GM21390 (cell line): ENCODE results near the gene RCE1.
"Not testable (repeated sequence)": the region's sequence is repeated elsewhere in the genome, so short reads cannot be mapped to it uniquely, and the experiment has no call there.

ENCODE experiments used
- ATAC-seq: cut with Tn5 transposase; IDR thresholded peaks from one replicate; pipeline ENCODE4 v1.9.1; 2021; ENCODE audit not compliant: unreplicated experiment

The RCE1 gene

DNA sequence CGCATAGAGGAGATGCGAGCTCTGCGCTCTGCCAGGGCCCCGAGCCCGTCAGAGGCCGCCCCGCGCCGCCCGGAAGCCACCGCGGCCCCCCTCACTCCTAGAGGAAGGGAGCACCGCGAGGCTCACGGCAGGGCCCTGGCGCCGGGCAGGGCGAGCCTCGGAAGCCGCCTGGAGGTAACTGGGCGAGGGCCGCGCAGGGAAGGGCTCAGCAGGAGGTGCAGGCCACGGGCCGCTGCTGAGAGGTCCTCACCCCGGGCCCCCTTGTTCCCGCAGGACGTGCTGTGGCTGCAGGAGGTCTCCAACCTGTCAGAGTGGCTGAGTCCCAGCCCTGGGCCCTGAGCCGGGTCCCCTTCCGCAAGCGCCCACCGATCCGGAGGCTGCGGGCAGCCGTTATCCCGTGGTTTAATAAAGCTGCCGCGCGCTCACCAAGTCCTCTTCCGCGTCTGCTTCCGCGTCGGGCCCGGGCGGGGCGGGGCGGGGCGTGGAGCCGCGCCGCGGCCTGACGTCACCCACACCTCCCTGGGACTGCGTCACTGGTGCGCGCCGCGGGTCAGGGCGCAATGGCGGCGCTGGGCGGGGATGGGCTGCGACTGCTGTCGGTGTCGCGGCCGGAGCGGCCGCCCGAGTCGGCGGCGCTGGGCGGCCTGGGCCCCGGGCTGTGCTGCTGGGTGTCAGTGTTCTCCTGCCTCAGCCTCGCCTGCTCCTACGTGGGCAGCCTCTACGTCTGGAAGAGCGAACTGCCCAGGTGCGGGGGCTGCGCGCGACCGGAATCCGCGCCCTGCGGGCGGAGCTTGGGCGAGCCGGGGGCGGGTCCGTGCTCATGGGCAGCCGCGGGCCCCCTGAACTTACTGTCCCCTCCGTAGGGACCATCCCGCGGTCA, at the start of gene RCE1:
Gene RCE1, plus strand, starts transcription at position 546 of the 880 bp plus-strand sequence. Its CDS starts 15 bp downstream, at position 561.
- ATAC-seq = peak; percentile 75

GRCh38 chr11:66799815-66800214, 43.4 kb upstream of the RCE1 start:
- ATAC-seq = not testable (repeated sequence)

- ATAC-seq = peak; percentile 64
Observed at GRCh38 chr11:66800720-66801428, 42.4 kb upstream of the RCE1 start.

- ATAC-seq = no peak
Observed at GRCh38 chr11:66809592-66809991, 33.6 kb upstream of the RCE1 start.

GRCh38 chr11:66810576-66811185, 32.6 kb upstream of the RCE1 start:
- no peak for ATAC-seq

- ATAC-seq = no peak
Observed at GRCh38 chr11:66814678-66815077, 28.6 kb upstream of the RCE1 start.

DNA sequence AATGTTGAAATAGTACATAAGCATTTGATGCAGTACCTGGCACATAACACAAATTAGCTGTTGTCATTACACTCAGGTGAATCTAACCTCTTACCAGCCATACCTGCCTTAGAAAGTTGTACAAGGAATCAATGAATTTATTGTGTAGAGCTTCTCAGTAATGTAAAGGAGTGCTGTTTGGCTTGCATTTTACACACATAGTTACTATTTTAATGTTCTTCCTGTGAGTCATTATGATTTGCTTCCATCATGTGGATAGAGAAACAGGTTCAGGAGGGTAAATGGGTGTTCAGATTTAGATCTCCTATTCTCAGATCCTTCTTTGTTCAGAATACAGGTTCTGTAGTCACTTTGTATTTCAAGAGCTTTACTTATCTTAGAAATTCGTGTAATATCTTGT, 27.6 kb upstream of the RCE1 start:
- no peak for ATAC-seq

GRCh38 chr11:66818231-66818955, 24.8 kb upstream of the RCE1 start:
- ATAC-seq = no peak

DNA sequence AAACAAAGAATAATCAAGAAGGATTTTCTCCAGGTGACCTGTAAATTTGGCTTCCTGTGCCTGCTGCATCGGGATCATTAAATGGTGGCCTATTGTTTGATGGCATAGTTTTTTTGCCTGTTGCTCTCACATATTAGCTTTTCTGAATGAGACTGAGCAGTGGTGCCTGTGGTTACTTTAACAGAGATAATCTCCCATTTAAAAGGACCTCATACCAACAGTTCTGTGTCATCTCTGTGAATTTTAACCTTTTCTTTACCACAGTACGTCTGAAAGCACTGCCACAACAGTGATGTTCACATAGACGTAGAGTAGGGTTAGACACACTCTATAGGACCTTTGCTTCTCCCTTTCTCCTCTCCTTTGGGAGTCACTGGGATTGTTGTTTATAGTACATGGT, 22.9 kb upstream of the RCE1 start:
- no peak for ATAC-seq

DNA sequence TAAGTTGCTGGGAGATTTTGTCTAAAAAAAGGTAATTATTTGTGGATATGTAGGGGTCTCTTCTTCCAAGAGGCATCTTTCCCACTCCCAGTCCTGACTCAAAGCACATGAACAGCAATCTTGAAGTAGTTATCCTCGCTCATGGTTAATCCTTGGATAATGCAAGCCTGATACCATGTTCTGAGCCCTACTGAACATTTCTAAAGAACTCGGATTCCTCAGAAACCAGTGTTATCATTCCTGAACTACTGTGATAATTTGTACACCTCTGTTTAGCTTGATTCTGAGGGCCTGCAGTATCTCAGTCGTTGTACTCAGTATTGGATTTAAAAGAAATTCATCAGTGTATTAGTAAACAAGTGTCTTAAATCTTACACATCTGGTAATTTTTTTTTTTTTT, 22.3 kb upstream of the RCE1 start:
- no peak for ATAC-seq

GRCh38 chr11:66823700-66824099, 19.5 kb upstream of the RCE1 start:
- no peak for ATAC-seq

DNA sequence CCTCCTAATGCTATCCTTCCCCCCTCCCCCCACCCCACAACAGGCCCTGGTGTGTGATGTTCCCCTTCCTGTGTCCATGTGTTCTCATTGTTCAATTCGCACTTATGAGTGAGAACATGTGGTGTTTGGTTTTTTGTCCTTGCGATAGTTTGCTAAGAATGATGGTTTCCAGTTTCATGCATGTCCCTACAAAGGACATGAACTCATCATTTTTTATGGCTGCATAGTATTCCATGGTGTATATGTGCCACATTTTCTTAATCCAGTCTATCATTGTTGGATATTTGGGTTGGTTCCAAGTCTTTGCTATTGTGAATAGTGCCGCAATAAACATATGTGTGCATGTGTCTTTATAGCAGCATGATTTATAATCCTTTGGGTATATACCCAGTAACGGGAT, 18.7 kb upstream of the RCE1 start:
- not testable (repeated sequence) for ATAC-seq

DNA sequence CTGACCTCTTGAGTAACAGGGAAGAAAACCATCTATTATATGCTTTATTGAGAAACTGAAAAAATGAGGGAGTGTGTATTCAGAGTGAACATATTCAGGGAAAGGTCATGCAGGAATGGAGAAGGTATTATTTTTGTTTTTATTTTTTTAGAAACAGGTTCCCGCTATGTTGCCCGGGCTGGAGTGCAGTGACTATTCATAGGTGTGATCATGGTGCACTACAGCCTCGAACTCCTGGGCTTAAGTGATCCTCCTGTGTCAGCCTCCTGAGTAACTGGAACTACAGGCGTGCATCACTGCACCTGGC, 8.7 kb upstream of the RCE1 start:
- ATAC-seq = no peak

DNA sequence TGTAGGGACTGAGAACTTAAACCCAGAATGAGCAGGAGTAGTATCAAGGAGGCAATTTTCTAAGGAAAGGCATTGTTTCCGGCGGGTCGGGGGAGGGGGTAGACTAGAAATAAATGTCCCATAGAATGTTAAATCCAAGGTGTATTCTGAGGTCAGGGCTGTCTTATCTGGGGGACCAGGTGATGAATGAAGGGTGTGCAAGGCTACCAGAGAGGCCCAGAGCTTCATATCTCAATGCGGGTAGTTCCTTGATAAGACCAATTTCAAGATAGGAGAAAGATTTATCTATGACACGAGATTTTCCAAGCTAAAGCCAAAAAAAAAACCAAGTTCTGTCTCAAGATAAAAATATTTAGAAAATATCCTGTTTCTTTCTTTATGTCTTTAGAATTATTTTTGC, 8.3 kb upstream of the RCE1 start:
- ATAC-seq = no peak

DNA sequence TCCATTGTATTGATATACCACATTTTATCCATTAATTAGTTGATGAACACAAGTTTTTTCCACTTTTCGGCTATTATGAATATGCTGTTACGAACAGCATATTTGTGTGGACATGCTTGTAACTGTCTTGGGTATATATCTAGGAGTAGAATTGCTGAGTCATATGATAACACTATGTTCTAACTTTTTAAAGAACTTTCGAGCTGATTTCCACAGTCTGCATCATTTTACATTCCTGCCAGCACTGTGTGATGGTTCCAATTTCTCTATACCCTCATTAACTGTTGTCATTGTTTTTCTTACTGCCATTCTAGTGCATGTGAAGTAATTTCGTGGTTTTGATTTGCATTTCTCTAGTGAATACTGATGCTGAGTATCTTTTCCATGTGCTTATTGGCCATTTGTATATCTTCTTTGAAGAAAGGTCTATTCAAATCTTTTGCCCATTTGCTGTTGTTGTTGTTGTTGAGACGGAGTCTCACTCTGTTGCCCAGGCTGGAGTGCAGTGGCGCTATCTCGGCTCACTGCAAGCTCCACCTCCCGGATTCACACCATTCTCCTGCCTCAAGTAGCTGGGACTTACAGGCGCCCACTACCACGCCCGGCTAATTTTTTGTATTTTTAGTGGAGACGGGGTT, 7.4 kb upstream of the RCE1 start:
- ATAC-seq = no peak

DNA sequence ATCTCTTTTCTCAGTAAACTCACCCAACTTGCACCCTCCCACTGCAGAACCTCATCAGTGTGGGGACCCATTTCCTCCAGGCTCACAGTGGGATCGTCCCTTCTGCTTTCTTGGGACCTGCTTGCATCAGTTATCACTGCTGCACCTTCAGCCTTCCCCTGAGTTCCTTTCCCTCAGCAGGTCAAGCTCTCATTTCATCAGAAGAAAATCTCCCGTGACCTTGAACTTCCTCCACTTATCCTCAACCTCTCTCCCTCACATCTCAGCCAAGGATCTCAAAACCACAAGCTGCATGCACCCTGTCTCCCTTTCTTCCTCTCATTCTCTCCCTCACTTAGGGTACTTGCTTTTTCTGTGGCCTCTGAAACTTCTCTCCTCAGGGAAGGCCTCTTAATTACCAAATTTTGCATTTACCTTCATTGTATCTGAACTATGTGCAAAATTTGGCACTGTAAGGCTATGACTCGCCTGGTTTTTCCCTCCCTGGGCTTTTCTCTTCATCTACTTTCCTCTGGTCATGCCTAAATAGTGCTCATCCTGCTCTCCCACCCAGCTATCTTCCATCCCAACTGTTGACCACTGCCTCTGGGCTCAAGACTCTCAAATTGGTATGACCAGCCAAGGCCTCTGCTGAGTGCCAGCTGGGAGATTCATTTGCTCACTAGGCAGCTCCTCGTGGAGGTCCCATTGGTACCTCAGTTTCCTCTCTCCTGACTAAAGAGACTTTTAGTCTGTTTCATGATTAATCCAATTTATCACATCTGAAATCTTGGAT, 2.7 kb upstream of the RCE1 start:
- ATAC-seq = no peak

DNA sequence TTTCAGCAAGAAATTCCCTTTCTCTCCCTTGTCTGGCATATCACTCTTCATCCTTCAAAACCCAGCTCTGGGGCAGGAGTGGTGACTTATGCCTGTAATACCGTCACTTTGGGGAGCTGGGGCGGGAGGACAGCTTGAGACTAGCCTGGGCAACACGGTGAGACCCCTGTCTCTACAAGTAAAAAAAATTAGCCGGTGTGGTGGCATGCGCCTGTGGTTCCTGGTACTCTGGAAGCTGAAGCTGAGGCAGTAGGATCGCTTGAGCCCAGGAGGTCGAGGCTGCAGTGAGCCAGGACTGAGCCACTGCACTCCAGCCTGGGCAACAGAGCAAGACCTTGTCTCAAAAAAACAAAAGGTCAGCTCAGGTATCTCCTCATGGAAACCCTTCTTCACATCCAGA, 1.4 kb upstream of the RCE1 start:
- no peak for ATAC-seq

GRCh38 chr11:66842501-66842895, 743 bp upstream of the RCE1 start:
- ATAC-seq = no peak

GRCh38 chr11:66843776-66844495, 695 bp downstream of the RCE1 start:
- no peak for ATAC-seq
